ENCODE data around the gene ZNF326.

The ZNF326 gene, protein sequence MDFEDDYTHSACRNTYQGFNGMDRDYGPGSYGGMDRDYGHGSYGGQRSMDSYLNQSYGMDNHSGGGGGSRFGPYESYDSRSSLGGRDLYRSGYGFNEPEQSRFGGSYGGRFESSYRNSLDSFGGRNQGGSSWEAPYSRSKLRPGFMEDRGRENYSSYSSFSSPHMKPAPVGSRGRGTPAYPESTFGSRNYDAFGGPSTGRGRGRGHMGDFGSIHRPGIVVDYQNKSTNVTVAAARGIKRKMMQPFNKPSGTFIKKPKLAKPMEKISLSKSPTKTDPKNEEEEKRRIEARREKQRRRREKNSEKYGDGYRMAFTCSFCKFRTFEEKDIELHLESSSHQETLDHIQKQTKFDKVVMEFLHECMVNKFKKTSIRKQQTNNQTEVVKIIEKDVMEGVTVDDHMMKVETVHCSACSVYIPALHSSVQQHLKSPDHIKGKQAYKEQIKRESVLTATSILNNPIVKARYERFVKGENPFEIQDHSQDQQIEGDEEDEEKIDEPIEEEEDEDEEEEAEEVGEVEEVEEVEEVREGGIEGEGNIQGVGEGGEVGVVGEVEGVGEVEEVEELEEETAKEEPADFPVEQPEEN

GRCh38 chr1:89994805-89995597 lies at the start of gene ZNF326:
Gene ZNF326, plus strand, starts transcription at chr1:89995110. Its CDS starts 148 bp downstream, at chr1:89995258.
- DNase-seq (ENCODE audit: low read depth in 3 of 3) = peak; percentile 87 to 94 (median 92)

DNA sequence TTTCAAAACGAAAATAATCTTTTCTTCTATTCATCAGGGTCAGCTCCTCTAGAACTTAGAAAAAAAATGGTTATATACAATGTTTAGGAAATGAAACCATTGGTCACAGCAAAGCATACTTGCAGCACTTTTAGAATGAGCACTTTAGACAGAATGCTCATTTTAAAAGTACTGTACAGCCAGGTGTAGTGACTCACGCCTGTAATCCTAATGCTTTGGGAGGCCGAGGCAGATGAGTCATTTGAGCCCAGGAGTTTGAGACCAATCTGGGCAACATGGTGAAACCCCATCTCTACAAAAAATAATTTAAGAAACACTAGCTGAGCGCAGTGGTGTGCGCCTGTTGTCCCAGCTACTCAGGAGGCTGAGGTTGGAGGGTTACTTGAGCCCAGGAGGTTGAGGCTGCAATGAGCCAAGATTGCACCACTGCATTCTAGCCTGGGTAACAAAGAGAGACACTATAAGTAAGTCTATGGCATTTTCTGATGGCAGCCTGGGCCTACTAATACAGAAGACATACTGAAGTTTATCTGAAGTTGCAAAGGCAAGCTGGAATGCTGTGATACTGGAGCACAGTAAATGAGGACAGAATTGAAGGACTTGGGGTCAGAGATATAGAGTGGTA lies 48.9 kb upstream of the ZNF326 start:
- DNase-seq (ENCODE audit: low read depth in 3 of 3) = no peak

DNA sequence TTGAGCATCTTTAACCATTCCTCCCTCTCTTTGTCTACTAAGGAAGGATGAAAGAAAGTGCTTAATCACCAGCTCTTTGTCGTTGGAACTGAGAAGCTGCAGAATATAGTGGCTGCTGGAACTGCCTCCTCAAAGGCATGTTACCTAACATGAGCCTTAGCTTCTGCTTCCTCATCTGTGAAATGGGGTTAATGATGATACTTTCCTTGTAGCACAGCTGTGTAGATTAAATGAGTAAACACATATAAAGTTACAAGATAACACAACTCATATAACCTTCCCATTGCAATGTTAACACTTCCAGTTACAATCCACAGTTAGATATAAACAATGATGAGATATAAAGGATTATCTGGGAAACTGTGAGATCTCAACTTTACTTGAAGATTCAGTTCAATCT lies 48.4 kb upstream of the ZNF326 start:
- no peak for DNase-seq (ENCODE audit: low read depth in 3 of 3)

DNA sequence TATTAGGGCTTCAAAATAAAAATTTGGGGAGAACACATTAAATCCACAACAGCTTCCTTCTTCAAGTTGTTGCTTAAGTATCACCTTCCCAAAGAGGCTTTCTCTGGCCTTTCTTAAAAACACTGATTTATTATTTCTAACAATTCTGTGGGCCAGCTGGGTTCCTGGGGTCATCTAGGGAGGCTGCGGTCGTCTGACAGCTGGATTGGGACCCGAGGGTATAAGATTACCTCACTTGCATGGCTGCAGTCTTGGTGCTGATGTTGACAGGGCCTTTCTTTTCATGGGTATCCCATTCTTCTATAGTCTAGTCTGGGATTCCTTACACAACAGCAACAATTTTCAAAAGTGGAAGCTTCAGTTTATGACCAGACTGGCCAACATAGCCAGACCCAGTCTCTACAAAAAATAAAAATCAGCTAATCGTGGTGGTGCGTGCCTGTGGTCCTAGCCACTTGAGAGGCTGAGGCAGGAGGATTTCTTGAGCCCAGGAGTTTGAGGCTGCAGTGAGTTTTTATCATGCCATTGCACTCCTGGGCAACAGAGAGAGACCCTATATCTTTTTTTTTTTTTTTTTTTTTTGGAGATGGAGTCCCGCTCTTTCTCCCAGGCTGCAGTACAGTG lies 46.1 kb upstream of the ZNF326 start:
- no peak for DNase-seq (ENCODE audit: low read depth in 3 of 3)

- DNase-seq (ENCODE audit: low read depth in 3 of 3) = no peak
Measured at GRCh38 chr1:89949991-89950624, 44.8 kb upstream of the ZNF326 start.

DNA sequence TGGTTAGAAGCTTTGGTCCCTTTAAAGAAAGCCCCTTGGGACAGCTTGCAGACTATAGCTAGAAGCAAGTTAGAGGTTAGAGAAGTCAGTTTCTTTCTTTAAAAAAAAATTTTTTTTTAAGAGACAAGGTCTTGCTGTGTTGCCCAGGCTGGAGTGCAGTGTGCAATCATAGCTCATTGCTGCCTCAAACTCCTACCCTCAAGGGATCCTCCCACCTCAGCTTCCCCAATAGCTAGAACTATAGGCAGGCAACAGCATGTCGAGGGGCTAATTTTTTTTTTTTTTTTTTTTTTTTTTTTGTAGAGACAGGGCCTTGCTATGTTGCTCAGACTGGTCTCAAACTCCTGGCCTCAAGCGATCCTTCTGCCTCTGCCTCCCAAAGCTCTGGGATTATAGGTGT lies 44.2 kb upstream of the ZNF326 start:
- DNase-seq (ENCODE audit: low read depth in 3 of 3) = no peak

- DNase-seq (ENCODE audit: low read depth in 3 of 3) = no peak
Measured at GRCh38 chr1:89951766-89952604, 42.9 kb upstream of the ZNF326 start.

DNA sequence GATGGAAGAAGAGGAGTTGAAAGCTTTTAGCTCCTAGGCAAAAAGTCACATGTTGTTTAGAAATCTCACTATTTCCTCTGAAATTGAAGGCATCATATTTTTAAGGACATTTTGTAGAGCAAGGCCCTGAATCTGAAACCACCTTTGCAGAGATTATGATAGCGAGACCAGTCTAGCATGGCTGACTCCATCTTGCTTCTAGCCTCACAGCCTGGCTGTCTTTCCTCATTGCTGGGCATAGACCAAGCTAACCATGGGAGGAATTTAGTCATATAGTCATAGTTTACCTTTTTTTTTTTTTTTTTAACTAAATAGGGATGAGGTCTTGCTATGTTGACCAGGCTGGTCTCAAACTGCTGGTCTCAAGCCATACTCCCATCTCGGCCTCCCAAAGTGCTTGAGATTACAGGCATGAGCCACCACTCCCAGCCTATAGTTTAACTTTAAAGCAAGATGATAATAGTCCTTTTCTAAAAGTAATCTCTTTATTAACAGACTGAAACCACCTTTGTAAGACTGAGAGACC lies 42.2 kb upstream of the ZNF326 start:
- no peak for DNase-seq (ENCODE audit: low read depth in 3 of 3)

- peak in 1 of 3 donors; percentile 14 for DNase-seq (ENCODE audit: low read depth in 3 of 3)
Measured at GRCh38 chr1:89953131-89953626, 41.7 kb upstream of the ZNF326 start.

- DNase-seq (ENCODE audit: low read depth in 3 of 3) = no peak
Measured at GRCh38 chr1:89953929-89954328, 41.0 kb upstream of the ZNF326 start.

- DNase-seq (ENCODE audit: low read depth in 3 of 3) = no peak
Measured at GRCh38 chr1:89954401-89954800, 40.5 kb upstream of the ZNF326 start.

DNA sequence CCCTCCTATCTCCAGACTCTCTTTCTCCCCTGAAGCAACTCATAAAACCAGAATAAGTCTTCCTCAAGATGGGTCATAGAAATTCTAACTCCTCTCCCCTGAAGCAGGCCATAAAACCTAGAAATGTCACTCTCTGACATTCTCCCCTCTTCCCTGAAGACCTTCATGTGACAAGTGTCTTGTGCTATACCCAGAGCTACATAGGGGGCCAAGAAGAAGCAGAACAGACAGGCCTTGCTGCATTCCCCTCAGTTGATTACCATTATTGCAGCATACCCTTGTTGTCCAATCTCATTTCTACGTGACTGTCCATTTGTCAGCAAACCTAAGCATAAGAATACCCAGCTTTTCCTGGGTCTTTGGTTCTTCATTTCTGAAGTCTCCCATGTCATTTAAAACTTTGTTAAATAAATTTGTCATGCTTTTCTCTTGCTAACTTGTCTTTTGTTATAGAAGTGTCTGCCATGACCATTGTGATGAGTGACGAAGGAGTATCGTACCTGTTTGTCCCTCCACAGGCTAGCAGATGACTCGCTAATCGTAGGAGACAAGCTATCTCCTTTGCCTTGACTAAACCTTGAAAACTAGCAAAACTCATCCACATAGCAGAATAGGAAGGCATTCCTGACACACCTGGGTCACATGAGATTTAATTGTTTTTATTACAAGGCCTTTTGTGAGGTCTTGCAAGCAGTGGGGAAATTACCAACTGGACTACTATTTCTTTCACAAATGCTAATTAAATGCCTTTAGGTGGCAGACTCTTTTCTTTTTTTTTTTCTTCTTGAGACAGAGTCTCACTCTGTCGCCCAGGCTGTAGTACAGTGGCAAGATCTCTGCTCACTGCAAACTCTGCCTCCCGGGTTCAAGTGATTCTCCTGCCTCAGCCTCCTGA lies 39.4 kb upstream of the ZNF326 start:
- DNase-seq (ENCODE audit: low read depth in 3 of 3) = no peak

DNA sequence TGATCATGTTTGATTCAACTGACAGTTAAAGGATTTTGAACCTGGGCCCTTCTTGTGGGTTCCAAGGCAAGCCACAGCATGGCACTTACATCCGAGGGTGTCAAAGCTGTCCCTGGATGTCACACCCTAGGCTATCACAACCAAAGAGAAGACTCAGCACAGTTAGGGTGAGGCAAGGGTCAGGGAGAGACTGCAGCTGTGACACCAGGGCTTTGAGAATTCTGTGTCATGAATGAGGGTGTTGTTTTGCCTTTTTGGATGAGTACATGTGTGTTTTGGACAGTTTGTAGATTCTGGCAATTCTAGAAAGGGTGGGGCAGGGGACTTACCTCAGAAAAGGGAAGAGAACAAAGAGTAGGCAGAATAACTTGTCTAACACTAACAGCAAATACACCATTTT lies 37.8 kb upstream of the ZNF326 start:
- DNase-seq (ENCODE audit: low read depth in 3 of 3) = no peak

DNA sequence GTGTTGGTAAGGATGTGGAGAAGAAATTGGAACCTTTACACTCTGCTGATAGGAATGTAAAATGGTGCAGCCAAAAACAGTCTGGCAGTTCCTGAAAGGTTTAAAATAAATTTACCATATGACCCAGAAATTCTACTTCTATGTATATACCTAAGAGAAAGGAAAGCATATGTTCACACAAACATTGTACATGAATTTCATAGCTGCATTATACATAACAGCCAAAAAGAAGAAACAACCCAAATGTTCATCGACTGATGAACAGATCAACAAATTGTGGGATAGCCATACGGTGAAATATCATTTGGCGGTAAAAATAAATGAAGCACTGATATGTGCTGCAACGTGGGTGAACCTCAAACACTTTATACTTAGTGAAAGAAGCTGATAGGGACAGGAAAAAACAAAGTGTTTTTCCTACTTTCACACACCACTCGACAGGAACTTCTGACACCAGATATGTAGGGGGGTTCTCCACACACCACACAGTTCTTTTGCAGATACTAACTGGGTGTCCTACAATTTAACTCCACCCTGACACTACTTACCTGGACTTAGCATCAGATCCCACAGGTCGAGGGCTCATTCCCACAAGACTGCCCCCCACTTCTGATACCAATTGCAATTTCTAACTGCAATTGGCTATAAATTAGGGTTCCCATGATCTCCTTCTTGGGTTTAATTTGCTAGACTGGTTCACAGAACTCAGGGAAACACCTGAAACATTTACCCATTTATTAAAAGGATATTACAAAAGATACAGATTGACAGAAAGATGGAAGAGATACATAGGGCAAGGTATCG lies 35.9 kb upstream of the ZNF326 start:
- DNase-seq (ENCODE audit: low read depth in 3 of 3) = no peak

DNA sequence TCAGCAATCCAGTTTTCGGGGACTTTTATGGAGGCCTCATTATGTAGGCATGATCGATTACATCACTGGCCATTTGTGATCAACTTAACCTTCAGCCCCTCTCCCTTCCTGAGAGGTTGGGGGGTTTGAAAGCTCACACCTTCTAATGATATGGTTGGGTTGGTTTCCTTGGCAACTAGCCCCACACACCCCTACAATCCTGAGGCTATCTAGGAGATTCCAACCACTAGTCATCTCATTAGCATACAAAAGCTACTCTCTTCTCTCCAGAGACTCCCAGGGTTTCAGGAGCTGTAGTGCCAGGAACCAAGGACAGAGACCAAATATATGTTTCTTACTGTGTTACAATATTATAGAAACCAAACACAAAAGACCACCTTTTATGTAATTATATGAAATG lies 35.2 kb upstream of the ZNF326 start:
- DNase-seq (ENCODE audit: low read depth in 3 of 3) = no peak

DNA sequence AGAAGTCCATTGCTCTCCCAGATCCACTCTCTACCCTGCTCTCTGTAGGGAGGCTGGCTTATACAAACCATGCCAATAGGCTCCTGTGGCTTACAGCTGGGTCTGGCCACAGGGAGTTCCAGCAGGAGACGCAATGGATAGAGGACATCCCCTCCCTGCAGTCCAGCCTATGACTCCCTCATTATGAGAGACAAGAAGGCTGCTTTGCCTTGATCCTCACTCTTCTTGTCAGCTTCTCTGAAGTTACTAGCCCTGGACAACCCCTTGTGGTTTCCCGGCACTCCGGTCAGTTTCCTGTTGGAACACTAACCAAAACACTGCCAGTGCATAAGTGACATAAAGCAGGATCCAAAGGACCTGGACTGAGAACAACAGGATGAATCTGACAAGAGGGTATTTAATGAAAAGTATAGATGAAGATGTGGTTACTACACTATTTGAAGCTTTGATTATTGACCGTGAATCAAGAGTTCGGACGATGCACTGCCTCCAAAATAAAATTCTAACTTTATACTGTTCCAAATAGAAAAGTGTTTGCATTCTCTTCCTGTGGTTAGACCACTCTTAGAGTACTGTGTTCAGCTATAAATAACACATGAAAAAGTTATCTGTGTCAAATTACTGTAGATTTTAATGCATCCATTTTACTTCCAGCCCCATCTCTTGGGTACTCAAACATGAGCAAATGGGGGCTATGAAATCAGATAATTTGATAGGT lies 32.7 kb upstream of the ZNF326 start:
- no peak for DNase-seq (ENCODE audit: low read depth in 3 of 3)

DNA sequence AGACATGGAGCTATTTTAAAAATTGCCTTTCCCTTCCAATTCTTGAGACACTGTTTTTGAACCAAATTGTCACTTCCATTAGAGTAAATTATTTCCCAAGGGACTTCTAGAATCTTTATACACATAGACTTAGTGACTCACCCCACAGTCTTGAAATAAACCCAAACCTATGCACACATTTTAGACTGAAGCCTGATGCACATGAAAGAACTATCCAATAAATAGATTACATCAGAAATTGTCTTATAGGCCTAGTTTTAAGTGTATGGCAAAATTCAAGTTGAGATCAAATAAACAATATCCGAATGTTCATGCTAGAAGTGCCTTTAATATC lies 32.2 kb upstream of the ZNF326 start:
- no peak for DNase-seq (ENCODE audit: low read depth in 3 of 3)
